Brain microvascular endothelial cell (primary cell): ENCODE measurements around the gene POLR3K.
A peak's percentile ranks its signal among the peaks of the same experiment; 100 is the strongest.

ENCODE experiments used
- DNase-seq: peaks from one replicate; pipeline ENCODE4 v3.0.0-alpha.2; 2020
- H3K27ac ChIP-seq: fragments of 250-450 bp; sonication (Bioruptor Pico); 2 replicates; pipeline ENCODE4 v1.5.1; 2020; ENCODE audit warnings: mild to moderate bottlenecking, moderate library complexity
- H3K27me3 ChIP-seq: fragments of 250-450 bp; sonication (Bioruptor Pico); replicated peaks from 2 replicates; pipeline ENCODE4 v1.5.1; 2020; ENCODE audit warnings: mild to moderate bottlenecking
- H3K36me3 ChIP-seq: fragments of 250-450 bp; sonication (Bioruptor Pico); replicated peaks from 2 replicates; pipeline ENCODE4 v1.5.1; 2020; ENCODE audit warnings: mild to moderate bottlenecking
- H3K4me3 ChIP-seq: 2 replicates; pipeline ENCODE4 v1.5.1; 2011; ENCODE audit warnings: low read depth, mild to moderate bottlenecking, control low read depth, low read length, moderate library complexity
- CTCF ChIP-seq: IDR thresholded peaks from 2 replicates; pipeline ENCODE4 v1.5.1; 2011; ENCODE audit warnings: low read depth, mild to moderate bottlenecking, moderate library complexity, low read length, control low read depth, inconsistent platforms; ENCODE audit errors: missing control alignments
- in situ Hi-C: cut with HindIII; loops from 2 replicates; pipeline ENCODE4 v1.10.0; 2017; ENCODE audit warnings: low sequenced_read_pairs, low pct_ligation_motif_present

Gene POLR3K

DNA sequence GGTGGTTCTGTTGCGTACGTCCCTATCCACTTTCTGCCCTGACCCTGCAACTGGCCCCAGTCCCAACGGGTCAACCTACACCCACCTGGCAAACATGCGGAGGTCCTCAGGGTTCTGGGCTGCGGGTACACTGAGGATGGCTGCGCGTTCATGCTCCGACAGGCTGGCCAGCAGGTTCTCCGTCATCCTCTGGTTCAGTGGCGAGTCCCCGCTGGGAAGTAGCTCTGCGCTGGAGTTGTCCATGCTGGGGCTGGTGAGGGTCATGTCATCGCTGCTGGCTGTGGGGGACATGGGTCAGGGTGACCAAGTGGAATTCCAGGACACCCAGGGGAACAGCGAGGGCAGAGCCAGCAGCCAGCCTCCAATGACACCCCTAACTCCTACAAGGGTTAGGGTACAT, 35.2 kb upstream of the POLR3K start:
- H3K27ac ChIP-seq: no peak overlapping the region
- no peaks in the 10 kb centered on the region for H3K27me3 ChIP-seq
- in situ Hi-C loops: no loop called here
- DNase-seq: no peak
- TF ChIP-seq CTCF: no peak
- peaks cover 60% of the 10 kb centered on the region for H3K36me3 ChIP-seq
- no peak overlapping the region for H3K4me3 ChIP-seq

GRCh38 chr16:86483-86952, 33.1 kb upstream of the POLR3K start:
- in situ Hi-C loops: no loop called here
- DNase-seq: no peak
- Histone ChIP-seq H3K27me3 (no peaks in the 10 kb centered on the region), H3K36me3 (peaks cover 54% of the 10 kb centered on the region), H3K4me3 (no peak overlapping the region), H3K27ac (no peak overlapping the region)
- TF ChIP-seq CTCF: no peak

DNA sequence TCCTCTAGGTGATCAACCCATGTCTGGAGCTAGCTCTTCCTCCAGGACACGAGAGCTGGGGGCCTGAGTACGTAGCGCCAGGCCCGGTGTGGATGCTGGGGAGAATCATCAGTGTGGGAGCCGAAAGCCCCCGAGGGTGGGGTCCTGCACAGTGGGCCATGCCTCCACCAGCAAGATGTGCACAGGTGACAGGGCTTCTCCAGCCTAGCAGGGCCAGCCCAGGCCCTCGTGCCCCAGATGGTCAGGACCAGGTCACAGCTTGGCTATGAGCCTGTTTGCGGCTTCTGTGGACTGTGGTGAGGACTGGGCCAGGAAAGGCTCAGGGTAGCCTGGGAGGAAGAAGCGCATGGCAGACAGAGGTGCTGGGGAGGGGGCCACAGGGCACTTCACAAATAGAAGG, 32.5 kb upstream of the POLR3K start:
- DNase-seq: no peak
- H3K27ac ChIP-seq: no peak overlapping the region
- peaks cover 55% of the 10 kb centered on the region for H3K36me3 ChIP-seq
- TF ChIP-seq CTCF: no peak
- in situ Hi-C loops: no loop called here
- no peaks in the 10 kb centered on the region for H3K27me3 ChIP-seq
- no peak overlapping the region for H3K4me3 ChIP-seq

GRCh38 chr16:85407-85782, 32.0 kb upstream of the POLR3K start:
- Histone ChIP-seq H3K4me3 (no peak overlapping the region), H3K27ac (peak overlapping the region; percentile 14), H3K36me3 (peaks cover 58% of the 10 kb centered on the region), H3K27me3 (no peaks in the 10 kb centered on the region)
- TF ChIP-seq CTCF: no peak
- no peak for DNase-seq
- in situ Hi-C loops: no loop called here

- in situ Hi-C loops: no loop called here
- H3K27me3 ChIP-seq: no peaks in the 10 kb centered on the region
- DNase-seq: peak; percentile 85
- H3K4me3 ChIP-seq: no peak overlapping the region
- TF ChIP-seq CTCF: no peak
- peaks cover 60% of the 10 kb centered on the region for H3K36me3 ChIP-seq
- H3K27ac ChIP-seq: peak overlapping the region; percentile 32
Measured at GRCh38 chr16:84718-85406, 31.5 kb upstream of the POLR3K start.
